Measurements from ENCODE around the gene STPG2.

STPG2 gene

GRCh38 chr4:98143001-98143899 is at the start of gene STPG2:
TSS of gene STPG2 (minus strand) at chr4:98143476.
- peak; percentile 27 for TF ChIP-seq CTCF (IDR thresholded peaks at IDR 0.05)
- H3K9me3 Mint-ChIP-seq, result peaks cover 3% of the 10 kb centered on the region
- H3K36me3 Mint-ChIP-seq (ENCODE audit: low read depth), result no peaks in the 10 kb centered on the region
- peak within 1 kb of the TSS; percentile 93 for H3K4me3 Mint-ChIP-seq
- peak; percentile 92 for DNase-seq
- peak within 1 kb of the TSS; percentile 92 for H3K27ac Mint-ChIP-seq
- peaks cover 16% of the 10 kb centered on the region for H3K4me1 Mint-ChIP-seq
- peaks cover 11% of the 10 kb centered on the region for H3K27me3 Mint-ChIP-seq (ENCODE audit: low read depth, poor library complexity)

- no peak for TF ChIP-seq CTCF (IDR thresholded peaks at IDR 0.05)
- Mint-ChIP-seq H3K4me3 (no peak overlapping the region), H3K27ac (no peak overlapping the region), H3K9me3 (no peaks in the 10 kb centered on the region), H3K36me3 (ENCODE audit: low read depth) (no peaks in the 10 kb centered on the region), H3K4me1 (no peaks in the 10 kb centered on the region), H3K27me3 (ENCODE audit: low read depth, poor library complexity) (peaks cover 3% of the 10 kb centered on the region)
- DNase-seq, result no peak
Observed at GRCh38 chr4:98185279-98185678, 42.0 kb upstream of the STPG2 start.

- Mint-ChIP-seq H3K4me3 (no peak overlapping the region), H3K9me3 (no peaks in the 10 kb centered on the region), H3K4me1 (no peaks in the 10 kb centered on the region), H3K27me3 (ENCODE audit: low read depth, poor library complexity) (peaks cover 3% of the 10 kb centered on the region), H3K36me3 (ENCODE audit: low read depth) (no peaks in the 10 kb centered on the region), H3K27ac (no peak overlapping the region)
- TF ChIP-seq CTCF (IDR thresholded peaks at IDR 0.05), result no peak
- DNase-seq, result no peak
Observed at GRCh38 chr4:98181809-98182208, 38.5 kb upstream of the STPG2 start.

GRCh38 chr4:98179951-98180350 is 36.7 kb upstream of the STPG2 start:
- Mint-ChIP-seq H3K27ac (no peak overlapping the region), H3K4me1 (no peaks in the 10 kb centered on the region), H3K36me3 (ENCODE audit: low read depth) (no peaks in the 10 kb centered on the region), H3K27me3 (ENCODE audit: low read depth, poor library complexity) (peaks cover 6% of the 10 kb centered on the region), H3K4me3 (no peak overlapping the region), H3K9me3 (no peaks in the 10 kb centered on the region)
- no peak for TF ChIP-seq CTCF (IDR thresholded peaks at IDR 0.05)
- no peak for DNase-seq

GRCh38 chr4:98176531-98176930 is 33.3 kb upstream of the STPG2 start:
- no peaks in the 10 kb centered on the region for H3K9me3 Mint-ChIP-seq
- H3K27me3 Mint-ChIP-seq (ENCODE audit: low read depth, poor library complexity), result peaks cover 5% of the 10 kb centered on the region
- H3K4me3 Mint-ChIP-seq, result no peak overlapping the region
- no peak for TF ChIP-seq CTCF (IDR thresholded peaks at IDR 0.05)
- no peak for DNase-seq
- no peaks in the 10 kb centered on the region for H3K36me3 Mint-ChIP-seq (ENCODE audit: low read depth)
- no peak overlapping the region for H3K27ac Mint-ChIP-seq
- H3K4me1 Mint-ChIP-seq, result no peaks in the 10 kb centered on the region

GRCh38 chr4:98170035-98170434 is 26.8 kb upstream of the STPG2 start:
- no peaks in the 10 kb centered on the region for H3K36me3 Mint-ChIP-seq (ENCODE audit: low read depth)

More at GRCh38 chr4:98170035-98170434, 26.8 kb upstream of the STPG2 start:
- no peak for TF ChIP-seq CTCF (IDR thresholded peaks at IDR 0.05)
- H3K27ac Mint-ChIP-seq, result no peak overlapping the region
- H3K4me1 Mint-ChIP-seq, result no peaks in the 10 kb centered on the region
- H3K9me3 Mint-ChIP-seq, result no peaks in the 10 kb centered on the region
- peaks cover 11% of the 10 kb centered on the region for H3K27me3 Mint-ChIP-seq (ENCODE audit: low read depth, poor library complexity)
- H3K4me3 Mint-ChIP-seq, result no peak overlapping the region
- DNase-seq, result no peak
